K562 (cell line): ENCODE data around the gene ST3GAL3. TPM values are rescaled to one million over a fixed set of nuclear protein-coding genes. Genes with fewer than 3 reads are reported as not detected.

Experiments used
- FUS ChIP-seq: fragments of 200-400 bp; formaldehyde crosslinking; optimal IDR thresholded peaks from 2 replicates; pipeline ENCODE3; 2017; ENCODE audit warnings: low read depth, low read length
- MGA ChIP-seq: fragments of 450-650 bp; IDR thresholded peaks from 2 replicates; pipeline ENCODE4 v1.6.1; 2016; ENCODE audit warnings: mild to moderate bottlenecking, moderate library complexity
- PREB ChIP-seq: sonication (generic); formaldehyde crosslinking; IDR thresholded peaks from 2 replicates; pipeline ENCODE4 v1.8.1; 2023; ENCODE audit warnings: mild to moderate bottlenecking, missing genetic modification reagents
- RBM17 ChIP-seq: fragments of 200-400 bp; formaldehyde crosslinking; IDR thresholded peaks from 2 replicates; pipeline ENCODE4 v1.6.1; 2017; ENCODE audit warnings: low read depth, mild to moderate bottlenecking, low read length, borderline replicate concordance
- RNF2 ChIP-seq: sonication (generic); IDR thresholded peaks from 2 replicates; pipeline ENCODE4 v1.6.1; 2016
- polyA plus RNA-seq, 8 experiments: library from polyadenylated mRNA; depleted of rRNA in 4 of 8; stranded (reverse) in 5 of 8; unstranded in 3 of 8; fragments of >200 nt; fragmentation: Nextera tagmentation in 2 of 8; fragmentation: Illumina TruSeq in 1 of 8; extraction: Ambion mirVana in 2 of 8; extraction: Trizol in 1 of 8; gene quantifications; 2 replicates each; pipeline versions ENCODE4 v1.2.1 to v1.2.3, GENCODE V29; 2011 to 2014; ENCODE audit warnings: inconsistent platforms in 1 of 8, missing spikeins in 1 of 8
- total RNA-seq, 7 experiments: library from RNA; depleted of rRNA in 6 of 7; stranded (reverse); fragments of >200 nt in 6 of 7; fragmentation: Illumina TruSeq in 2 of 7; extraction: Trizol in 2 of 7; gene quantifications; 2 replicates each; pipeline versions ENCODE4 v1.2.1 to v1.2.3, GENCODE V29; 2011 to 2021; ENCODE audit warnings: low replicate concordance in 1 of 7
- TF ChIP-seq, protein P1 (sequence below): fragments of 450-650 bp; IDR thresholded peaks from 2 replicates; pipeline ENCODE4 v1.6.1; 2017; ENCODE audit warnings: antibody characterized with exemption
- TF ChIP-seq, protein P2 (sequence below): sonication (generic); formaldehyde crosslinking; IDR thresholded peaks from 2 replicates; pipeline ENCODE4 v1.8.0; 2022; ENCODE audit warnings: missing genetic modification reagents, mild to moderate bottlenecking, borderline replicate concordance

ST3GAL3 gene
- total and polyA plus RNA-seq, 9 of the 15 experiments (the other 6 are each of a cell fraction or from before 2014, with no cell fraction given), result 1.2 to 18.9 (median 11.0) TPM

- TF ChIP-seq MGA, result no peak
- no peak for TF ChIP-seq FUS
- TF ChIP-seq, protein P1, sequence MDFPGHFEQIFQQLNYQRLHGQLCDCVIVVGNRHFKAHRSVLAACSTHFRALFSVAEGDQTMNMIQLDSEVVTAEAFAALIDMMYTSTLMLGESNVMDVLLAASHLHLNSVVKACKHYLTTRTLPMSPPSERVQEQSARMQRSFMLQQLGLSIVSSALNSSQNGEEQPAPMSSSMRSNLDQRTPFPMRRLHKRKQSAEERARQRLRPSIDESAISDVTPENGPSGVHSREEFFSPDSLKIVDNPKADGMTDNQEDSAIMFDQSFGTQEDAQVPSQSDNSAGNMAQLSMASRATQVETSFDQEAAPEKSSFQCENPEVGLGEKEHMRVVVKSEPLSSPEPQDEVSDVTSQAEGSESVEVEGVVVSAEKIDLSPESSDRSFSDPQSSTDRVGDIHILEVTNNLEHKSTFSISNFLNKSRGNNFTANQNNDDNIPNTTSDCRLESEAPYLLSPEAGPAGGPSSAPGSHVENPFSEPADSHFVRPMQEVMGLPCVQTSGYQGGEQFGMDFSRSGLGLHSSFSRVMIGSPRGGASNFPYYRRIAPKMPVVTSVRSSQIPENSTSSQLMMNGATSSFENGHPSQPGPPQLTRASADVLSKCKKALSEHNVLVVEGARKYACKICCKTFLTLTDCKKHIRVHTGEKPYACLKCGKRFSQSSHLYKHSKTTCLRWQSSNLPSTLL, result no peak
- TF ChIP-seq RBM17, result no peak
- TF ChIP-seq, protein P2, sequence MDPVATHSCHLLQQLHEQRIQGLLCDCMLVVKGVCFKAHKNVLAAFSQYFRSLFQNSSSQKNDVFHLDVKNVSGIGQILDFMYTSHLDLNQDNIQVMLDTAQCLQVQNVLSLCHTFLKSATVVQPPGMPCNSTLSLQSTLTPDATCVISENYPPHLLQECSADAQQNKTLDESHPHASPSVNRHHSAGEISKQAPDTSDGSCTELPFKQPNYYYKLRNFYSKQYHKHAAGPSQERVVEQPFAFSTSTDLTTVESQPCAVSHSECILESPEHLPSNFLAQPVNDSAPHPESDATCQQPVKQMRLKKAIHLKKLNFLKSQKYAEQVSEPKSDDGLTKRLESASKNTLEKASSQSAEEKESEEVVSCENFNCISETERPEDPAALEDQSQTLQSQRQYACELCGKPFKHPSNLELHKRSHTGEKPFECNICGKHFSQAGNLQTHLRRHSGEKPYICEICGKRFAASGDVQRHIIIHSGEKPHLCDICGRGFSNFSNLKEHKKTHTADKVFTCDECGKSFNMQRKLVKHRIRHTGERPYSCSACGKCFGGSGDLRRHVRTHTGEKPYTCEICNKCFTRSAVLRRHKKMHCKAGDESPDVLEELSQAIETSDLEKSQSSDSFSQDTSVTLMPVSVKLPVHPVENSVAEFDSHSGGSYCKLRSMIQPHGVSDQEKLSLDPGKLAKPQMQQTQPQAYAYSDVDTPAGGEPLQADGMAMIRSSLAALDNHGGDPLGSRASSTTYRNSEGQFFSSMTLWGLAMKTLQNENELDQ (CRISPR knock-in tag), result 0 out of 2 replicates have a peak, but pooled peaks have one; percentile 15
- TF ChIP-seq PREB (CRISPR knock-in tag), result no peak
- no peak for TF ChIP-seq RNF2
Measured at GRCh38 chr1:43934101-43934985, 227.0 kb downstream of the ST3GAL3 start (continued).
